HG03095 (cell line): Measurements from ENCODE around the gene TRIM32.

Experiments used
- ATAC-seq: cut with Tn5 transposase; IDR thresholded peaks from one replicate; pipeline ENCODE4 v1.9.1; 2021; ENCODE audit warnings: moderate library complexity; ENCODE audit not compliant: unreplicated experiment

TRIM32 gene

DNA sequence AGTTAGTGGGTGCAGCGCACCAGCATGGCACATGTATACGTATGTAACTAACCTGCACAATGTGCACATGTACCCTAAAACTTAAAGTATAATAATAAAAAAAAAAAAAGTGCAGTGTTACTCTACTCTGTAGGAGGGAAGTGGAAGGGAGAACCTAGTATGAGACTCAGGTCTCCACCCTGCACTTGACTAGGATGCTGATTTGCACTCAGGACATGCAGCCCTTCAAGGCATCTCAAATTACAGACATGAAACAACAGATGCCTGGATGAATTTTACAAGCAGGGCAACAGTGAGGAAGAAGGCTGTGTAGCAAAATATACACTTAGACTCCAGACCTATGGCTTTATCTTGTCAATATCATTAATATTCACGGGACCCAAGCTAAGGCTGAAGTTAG is 16.5 kb downstream of the TRIM32 start:
- ATAC-seq = no peak

DNA sequence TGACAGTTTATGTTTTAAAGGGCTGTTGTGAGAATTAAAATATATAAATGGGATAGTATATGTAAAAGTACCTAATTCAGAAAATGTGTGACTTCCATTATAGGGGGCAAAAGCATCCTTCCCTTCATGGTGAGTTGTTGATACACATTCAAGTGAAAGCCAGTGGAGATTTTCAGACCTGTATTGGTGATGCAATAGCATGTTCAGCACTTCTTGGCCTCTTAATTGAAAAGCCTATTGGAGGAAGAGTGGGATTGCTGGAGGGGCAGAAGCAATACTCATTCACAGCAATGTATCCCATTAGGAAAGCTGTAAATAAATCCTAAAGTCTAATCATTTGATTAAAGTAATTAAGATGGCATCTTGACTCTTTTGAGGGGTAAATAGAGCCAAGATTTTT is 17.4 kb downstream of the TRIM32 start:
- ATAC-seq = no peak

DNA sequence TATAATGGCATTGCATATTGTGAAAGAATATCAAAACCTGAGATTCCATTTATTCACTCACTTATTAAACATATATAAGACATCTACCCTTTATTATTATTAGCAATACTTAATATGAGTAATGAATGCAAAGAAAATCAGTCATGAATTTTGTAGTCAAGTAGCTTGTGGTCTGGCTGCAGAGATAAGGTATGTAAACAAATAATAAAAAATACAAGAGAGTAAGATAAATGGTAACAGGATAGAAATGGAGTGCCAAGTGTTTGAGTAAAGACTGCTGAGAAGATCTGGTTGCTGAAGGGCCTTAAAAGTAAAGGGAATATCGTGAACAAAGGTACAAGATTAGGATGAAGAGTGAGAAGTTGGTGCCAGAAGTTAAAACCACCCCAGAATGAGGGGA is 18.4 kb downstream of the TRIM32 start:
- no peak for ATAC-seq

DNA sequence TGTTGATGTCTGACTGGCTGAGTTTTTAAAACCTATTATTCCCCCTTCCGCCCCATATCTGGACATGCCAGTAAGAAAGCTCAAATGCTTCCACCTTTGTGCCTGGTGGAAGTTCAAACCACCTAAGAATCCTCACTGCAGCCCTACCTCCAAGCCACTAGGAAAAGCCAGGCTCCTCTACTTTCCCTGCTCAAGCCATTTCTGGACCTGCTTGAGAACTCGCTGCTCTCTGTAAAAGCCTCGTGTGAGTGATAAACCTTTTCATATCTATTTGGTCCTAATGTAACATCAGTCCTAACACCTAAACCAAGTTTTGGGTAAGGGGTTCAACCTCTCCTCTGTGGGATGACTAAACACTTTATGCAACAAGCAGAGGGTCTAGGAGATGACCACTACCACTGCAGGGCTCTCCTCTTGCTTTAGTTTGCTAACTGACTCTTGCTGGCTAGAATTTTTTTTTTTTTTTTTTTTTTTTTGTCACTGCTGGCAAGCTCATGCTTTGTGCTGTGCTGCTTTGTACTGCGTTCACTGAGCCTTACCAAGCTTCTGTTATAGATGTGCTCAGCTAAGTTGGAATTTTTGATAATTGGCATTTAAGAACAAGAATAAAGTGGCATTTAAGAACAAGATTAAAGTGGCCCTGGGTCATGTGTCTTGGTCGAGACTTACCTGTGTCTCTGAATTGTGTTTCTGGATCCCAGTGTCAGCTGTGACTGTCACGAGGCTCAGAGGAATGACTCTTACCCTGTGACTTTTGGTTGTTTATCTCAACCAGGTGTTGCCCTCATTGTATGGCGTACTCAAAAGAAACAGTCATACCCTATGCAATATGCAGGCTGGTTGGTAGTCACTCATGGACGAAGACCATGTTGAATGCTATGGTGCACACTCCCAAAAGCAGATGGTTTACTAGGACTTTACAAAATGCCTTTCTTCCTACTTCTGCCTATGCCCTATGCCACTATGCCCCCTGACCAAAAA is 19.5 kb downstream of the TRIM32 start:
- no peak for ATAC-seq

DNA sequence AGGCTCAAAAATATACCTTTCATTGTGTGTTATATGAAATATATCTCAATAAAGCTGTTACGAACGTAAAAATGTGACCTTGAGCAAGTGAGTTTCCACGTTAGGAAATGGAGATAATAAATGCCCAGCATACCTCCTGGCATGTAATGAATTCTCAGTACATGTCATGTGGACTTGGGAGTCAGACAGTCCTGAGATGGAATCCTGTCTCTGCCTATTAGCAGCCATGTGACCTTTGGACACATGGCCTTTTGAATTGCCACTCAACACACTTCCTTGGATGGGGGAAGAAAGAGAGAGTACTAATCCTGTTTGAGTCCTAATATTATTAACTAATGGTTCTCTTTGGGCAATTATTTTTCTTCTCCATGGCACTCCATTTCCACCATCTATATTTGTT is 25.7 kb downstream of the TRIM32 start:
- ATAC-seq = no peak

DNA sequence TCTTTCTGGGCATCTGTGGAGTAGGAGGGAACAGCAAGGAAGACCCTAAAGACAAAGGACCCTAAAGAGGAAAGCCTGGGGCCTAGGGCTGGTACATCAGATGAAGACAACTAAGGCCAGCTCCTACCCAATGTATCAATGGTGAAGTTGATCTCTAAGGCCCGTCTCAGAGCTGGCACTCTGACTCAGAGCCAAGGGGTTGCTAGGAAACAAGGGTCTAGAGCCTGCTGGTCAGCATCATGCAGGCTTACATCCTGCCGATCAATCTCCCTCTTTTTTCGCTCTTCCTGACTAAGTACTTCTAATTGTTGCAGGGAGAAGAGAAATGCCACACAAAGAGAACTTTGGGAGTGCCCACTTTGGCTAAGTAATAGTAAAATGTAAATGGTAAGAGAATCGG is 26.2 kb downstream of the TRIM32 start:
- ATAC-seq = no peak

DNA sequence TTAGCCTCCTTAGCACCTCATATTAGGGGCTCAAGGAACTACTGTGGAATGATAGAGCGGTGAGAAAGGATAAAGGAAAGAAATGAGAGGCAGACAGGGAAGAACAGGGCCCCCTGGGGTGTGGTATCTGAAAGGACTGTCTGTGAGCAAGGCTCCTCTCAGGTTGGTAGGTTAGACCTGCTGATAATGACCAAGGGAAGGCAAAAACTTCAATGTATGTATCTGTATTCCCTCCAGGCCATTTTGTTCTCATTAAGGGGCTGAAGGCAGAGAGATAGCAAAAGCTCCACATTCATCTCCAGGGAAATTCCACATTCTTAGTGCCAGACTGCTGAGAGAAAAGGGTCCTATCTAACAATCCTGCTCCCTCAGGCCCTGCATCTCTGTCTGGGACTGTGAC is 28.6 kb downstream of the TRIM32 start:
- no peak for ATAC-seq

DNA sequence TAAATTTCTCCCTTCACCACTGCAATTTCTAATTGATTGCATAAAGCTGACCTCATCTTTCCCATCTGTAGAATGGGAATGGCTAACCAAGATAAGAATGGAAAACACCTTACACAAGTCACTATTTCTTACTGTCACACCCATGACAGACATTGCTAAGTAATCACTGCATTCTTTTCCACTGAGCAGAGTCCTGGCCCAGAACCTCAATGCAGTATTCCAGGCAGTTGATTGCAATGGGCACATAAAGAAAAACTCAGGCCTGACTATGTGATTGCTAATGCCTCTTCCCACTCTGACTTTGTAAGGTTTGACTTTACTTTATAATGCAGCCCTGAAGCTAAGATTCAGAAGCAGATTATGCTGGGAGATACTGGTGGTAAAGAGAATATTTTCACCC is 29.3 kb downstream of the TRIM32 start:
- no peak for ATAC-seq

DNA sequence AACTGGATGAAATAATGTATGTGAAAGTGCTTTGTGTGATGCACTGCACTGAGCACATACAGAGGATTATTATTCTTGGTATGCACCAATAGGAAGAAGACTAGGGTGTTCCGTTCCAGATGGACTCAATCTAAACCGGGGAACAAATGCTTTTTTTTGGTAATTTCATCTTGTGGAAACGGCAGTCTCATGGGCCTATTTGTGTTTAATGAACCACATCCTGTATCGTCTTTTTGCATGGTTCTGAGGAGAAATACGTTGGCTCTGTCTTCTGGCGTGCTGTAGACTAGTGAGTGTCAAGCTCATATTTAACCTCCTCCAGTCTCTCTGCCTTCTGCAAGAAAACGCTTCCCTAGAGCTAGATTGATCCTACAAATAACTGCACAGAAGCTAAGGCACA is 30.0 kb downstream of the TRIM32 start:
- ATAC-seq = no peak

DNA sequence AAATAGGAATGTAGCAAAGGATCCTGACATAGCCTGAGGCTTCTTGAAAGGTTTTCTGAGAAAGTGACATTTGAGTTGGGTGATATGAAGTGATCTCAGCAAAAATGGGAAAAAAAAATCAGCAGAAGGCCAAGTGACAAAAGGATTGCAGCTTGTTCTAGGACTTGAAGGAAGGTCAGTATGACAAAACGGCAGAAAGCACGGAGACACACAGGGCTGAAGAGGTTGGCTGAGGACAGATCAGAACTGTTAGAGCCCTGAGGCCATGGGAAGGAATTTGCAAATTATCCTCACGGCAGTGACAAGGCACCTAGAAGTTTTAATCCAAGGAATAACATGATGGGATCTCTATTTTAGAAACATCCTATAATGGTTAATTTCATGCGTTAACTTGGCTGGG is 31.0 kb downstream of the TRIM32 start:
- no peak for ATAC-seq

DNA sequence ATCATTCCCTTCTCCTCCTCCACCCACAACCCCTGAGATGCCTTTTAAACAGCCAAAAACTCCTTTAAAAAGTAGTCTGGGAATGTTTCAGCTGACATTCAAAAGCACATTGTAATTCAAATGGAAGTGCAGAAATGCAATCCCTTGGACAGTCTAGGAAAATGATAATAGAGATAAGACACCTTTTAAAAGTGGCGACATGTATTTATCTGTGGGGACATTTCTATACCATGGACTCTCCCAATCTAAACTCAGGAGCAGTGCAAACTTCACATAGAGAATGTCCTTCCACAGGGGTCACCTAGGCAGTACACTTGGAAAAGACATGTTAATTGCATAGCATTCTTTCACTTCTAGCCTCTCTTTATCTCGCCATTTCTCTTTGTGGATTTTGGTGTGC is 33.0 kb downstream of the TRIM32 start:
- no peak for ATAC-seq

DNA sequence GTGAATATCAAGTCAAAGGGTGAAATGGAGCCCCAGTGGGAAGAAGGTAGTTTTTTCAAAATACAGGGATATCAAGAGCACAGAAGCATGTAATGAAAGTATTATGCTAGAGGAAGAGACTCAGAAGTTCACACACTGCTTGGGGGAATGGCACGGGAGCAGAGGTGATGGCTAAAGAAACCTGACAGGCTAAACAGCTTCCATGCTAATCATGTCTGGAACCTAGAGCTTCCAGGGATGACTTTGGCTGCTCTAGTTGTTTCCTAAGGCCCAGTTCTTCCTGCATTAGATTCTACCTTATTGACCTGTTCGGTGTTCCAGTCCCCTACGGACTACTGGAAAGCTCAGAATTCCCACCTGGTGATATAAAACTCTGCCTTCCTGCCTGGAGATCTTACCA is 34.3 kb downstream of the TRIM32 start:
- no peak for ATAC-seq

DNA sequence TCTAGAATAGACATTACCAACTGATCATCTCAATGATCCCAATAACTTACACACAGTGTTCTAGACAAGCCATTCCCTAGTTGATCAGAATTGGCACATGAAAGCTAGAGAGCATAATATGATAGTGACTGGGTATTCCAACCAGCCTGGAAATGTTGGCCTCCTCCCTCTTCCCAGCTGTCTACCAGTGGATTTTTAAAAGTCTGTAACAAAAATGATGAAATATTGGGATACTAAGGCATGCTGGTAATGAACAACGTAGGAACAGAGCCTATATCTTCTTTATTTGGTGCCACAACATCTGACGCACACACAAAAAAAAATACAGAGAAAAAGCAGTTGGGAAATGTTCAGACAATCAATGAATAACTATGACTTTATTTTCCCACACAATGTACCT is 34.8 kb downstream of the TRIM32 start:
- ATAC-seq = no peak

DNA sequence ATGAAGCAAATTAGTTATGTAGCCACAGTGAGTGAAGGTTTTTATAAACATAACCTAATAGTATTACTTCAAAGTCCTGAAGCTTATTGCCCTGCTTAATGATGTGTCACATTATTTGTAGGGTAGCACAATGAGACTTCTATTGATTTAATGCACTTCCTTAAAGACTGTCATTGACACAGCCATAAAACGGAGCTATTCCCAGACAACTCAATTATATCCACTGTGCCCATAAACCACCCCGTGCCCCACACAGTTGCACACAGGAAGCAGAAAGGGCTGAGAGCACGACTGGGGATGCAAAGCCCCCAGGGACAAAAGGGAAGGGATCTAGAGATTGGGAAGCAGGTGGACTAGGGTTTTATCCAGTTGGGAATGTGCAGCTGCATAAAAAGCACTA is 37.0 kb downstream of the TRIM32 start:
- ATAC-seq = no peak

DNA sequence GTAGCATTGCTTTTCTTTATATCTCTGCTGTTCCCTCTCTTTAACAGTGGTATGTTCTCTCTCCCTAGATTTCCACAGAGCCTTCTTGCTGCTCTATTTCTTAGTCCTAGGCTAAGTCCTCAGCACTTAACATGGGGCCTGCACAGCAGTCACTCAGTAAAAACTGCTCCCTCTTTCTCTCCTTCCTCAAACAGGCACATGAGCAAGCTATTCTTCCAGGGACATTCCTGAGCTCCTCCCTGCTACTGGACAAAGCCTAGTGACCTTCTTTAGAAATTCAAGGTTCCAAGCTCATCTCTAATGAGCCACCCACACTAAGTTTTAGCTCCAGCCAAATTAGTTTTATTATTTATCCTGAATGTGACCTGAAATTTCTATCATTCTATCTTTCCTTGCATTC is 39.5 kb downstream of the TRIM32 start:
- ATAC-seq = no peak

DNA sequence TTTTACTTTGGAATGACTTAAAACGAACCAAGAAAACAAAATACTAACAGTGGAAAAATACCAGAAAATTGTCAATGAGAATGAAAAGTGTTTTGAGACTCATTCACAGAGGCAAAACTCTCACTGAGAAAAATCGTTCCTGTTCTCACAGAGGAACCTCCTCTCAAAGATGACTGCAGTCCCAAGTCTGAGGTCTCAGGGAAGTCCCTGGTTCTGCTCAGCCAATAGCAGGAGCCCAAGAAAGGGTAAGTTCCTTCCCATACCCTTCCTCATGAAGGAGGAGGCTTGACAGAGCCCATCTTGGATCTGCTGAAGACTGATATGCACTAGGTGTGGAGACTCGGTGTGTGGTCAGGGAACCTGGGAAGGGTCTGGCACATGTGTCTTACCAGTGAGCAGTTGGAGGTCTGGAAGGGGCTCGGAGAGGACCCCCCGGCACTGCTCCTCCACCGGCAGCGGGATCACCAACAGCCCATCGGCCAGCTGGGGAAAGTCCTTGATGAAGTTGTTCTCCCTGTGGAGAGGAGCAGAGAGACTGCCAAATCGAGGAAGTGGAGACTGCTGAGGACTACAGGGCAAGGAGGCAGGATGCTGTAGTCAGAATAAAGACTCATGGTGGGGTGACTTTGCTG is 46.0 kb downstream of the TRIM32 start:
- no peak for ATAC-seq

DNA sequence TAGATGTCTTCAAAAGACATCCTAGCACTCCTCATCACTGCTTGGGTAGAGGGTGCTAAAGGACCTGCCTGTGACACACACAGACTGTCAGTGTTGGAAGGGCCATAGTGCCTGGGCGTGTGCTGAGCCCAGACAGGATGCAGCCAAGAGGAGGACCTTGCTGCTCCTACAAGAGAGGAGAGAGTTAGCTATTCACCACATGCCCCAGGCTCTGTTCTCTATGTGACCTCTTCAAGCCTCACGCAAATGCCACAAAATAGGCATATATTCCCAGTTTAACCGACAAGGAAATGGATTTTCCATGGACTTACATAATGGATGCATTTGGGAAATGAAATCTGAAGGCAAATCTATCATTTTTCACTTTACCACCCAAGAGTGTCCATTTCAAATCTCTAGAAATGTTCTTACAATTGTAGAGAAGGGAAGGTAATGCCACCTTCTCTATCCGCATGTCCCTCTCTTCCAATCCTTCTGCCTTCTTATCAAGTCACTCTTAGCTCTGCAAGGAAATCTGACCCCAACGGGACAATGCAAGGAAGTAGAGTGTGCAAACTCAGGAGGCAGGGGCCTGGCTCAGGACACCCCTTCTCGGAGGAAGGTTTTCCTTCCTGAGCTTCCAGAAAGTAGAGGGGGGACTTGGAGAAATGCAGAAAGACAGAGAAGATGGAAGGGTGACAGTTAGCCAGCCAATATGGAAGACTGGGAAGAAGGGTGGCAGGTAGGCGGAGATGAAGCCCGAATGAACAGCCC is 49.5 kb downstream of the TRIM32 start:
- ATAC-seq = no peak

DNA sequence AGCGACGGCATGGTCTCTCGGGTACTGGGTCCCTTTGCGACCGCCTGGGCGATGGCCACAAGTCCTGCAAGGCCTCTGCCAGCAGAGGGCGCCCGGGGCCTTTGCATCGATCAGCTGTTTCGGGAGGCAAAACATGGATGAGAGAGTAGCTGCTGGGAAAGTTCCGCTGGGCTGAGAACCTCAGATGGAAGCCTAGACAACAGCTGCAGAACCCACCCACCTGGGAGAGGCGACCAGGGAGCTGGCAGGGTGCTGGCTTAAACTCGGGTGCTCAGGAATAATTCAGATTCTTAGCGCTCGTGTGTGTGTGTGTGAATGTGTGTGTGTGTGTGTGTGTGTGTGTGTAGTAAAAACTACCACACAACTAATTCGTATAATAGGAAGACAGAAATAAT is 50.0 kb downstream of the TRIM32 start:
- ATAC-seq = no peak

DNA sequence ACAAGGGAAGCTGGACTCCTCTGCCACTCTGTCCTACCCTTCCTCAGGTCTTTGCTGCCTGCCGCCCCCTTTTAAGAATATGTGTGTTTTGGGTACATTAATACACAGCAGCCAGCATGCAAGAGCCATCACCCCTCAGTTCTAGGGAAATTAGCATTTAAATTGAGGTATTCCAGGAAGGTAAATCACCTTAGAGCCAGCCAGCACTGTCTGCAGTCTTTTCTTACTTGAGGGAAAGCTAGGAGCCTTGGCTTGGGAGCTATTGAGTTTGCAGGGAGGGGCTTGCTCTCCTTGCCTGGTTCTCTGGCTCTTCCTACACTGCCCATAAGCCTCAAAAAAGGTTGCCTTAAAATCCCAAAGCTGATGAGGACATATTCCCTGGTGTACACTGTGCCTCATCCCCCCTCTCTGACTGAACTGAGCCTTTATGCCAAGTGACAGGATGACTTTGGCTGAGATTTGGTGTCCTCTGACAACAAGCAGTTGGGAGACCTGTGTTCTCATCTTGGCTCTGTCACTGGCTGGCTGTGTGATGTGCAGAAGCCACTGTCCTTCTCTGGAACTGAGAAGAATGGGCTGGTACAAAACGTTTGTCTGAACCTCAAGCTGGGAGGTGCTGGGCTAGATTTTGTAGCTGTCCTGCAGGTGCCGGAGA is 54.1 kb downstream of the TRIM32 start:
- no peak for ATAC-seq

DNA sequence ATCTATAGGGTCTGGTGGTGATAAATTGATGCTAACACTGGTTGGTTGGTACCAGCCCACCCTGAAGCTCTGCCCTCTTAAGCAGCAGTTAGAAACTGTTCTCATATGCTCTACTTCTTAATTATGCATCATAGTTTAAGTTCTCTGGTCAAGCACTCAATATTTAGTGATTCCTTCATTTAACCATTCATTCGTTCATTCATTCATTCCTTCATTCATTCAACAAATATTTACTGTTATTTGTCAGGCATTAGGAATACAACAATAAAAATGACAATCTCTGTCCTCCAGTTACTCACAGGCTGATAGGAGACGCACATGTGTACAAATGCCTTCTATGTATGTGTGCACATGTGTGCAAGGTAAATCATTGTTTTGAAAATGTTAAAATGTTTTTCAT is 54.6 kb downstream of the TRIM32 start:
- ATAC-seq = no peak

DNA sequence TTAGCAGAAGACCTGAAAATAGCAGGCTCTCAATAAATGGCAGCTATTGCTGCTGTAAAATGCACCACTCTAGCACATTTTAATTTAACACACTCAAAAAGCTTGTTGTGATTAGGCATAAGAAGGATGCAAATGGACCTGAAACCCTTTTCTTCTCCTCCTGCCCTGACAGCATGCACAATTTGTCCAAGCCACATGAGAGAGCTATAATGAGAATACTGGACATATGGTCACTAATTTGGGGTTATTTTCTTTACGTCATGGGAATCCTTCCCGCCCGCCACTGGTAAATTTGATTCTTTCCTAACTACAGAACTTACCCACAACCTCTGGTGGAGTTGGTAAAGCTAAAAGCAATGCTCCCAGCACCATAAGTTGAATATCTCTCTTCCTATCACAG is 62.1 kb downstream of the TRIM32 start:
- ATAC-seq = no peak
